IPS-20b (cell line): ENCODE results near the gene FNDC3B.

Source experiments
- H3K27ac ChIP-seq: one replicate; pipeline ENCODE4 v1.5.1; 2013; ENCODE audit warnings: low read length
- H3K27me3 ChIP-seq: 2 replicates; pipeline ENCODE4 v1.6.1; 2013; ENCODE audit warnings: mild to moderate bottlenecking, low read length, inconsistent platforms; ENCODE audit not compliant: insufficient read depth
- H3K36me3 ChIP-seq: 2 replicates; pipeline ENCODE4 v1.6.1; 2013; ENCODE audit warnings: low read depth, mild to moderate bottlenecking, inconsistent platforms, low read length, moderate library complexity; ENCODE audit not compliant: insufficient read depth
- H3K4me1 ChIP-seq: 2 replicates; pipeline ENCODE4 v1.6.1; 2013; ENCODE audit warnings: mild to moderate bottlenecking, control low read depth, inconsistent platforms, low read length, moderate library complexity; ENCODE audit not compliant: insufficient read depth
- H3K4me3 ChIP-seq: 2 replicates; pipeline ENCODE4 v1.5.1; 2013; ENCODE audit warnings: mild to moderate bottlenecking, low read length, inconsistent platforms
- H3K9ac ChIP-seq: 2 replicates; pipeline ENCODE4 v1.6.1; 2013; ENCODE audit warnings: low read depth, mild to moderate bottlenecking, inconsistent platforms, low read length, moderate library complexity
- H3K9me3 ChIP-seq: 2 replicates; pipeline ENCODE4 v1.6.1; 2013; ENCODE audit warnings: mild to moderate bottlenecking, low read depth, low read length, inconsistent platforms; ENCODE audit not compliant: insufficient read depth

FNDC3B gene

GRCh38 chr3:172184106-172184822 is 144.9 kb downstream of the FNDC3B start:
- Histone ChIP-seq H3K9me3 (no peaks in the 10 kb centered on the region), H3K4me3 (no peak overlapping the region), H3K9ac (no peak overlapping the region), H3K27me3 (no peaks in the 10 kb centered on the region), H3K27ac (no peak overlapping the region), H3K36me3 (no peaks in the 10 kb centered on the region), H3K4me1 (peaks cover 13% of the 10 kb centered on the region; the same call in 1 of the 2 replicates)

GRCh38 chr3:172185907-172186306 is 146.5 kb downstream of the FNDC3B start:
- no peak overlapping the region for H3K27ac ChIP-seq

DNA sequence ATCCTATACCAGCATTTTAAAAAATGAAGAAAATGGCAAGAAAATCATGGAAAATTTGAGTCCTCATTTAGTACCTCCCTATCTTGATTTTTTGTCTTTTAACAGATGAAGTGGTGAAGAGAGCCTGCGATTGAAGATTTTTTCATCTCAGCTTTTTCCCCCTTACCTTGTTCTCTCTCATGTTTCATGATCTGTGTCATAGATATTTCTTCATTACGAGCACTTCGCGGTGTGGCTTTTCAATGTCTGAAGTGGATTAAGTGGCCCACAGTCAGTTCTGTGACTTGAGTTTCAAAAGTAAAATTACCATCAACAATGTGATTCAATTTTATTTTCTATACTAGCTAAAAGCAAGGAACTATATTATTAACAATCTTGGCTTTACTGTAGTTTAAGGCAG is 147.2 kb downstream of the FNDC3B start:
- H3K9me3 ChIP-seq = no peaks in the 10 kb centered on the region
- H3K36me3 ChIP-seq = no peaks in the 10 kb centered on the region; the same call in 1 of the 2 replicates
- peaks cover 9% of the 10 kb centered on the region; the same call in 1 of the 2 replicates for H3K4me1 ChIP-seq
- no peak overlapping the region for H3K4me3 ChIP-seq
- H3K27ac ChIP-seq = no peak overlapping the region
- H3K9ac ChIP-seq = no peak overlapping the region
- H3K27me3 ChIP-seq = no peaks in the 10 kb centered on the region

More at GRCh38 chr3:172185907-172186306, 146.5 kb downstream of the FNDC3B start:
- H3K36me3 ChIP-seq = no peaks in the 10 kb centered on the region
- H3K4me1 ChIP-seq = peaks cover 9% of the 10 kb centered on the region; the same call in 1 of the 2 replicates
- no peaks in the 10 kb centered on the region for H3K9me3 ChIP-seq
- H3K4me3 ChIP-seq = no peak overlapping the region
- H3K9ac ChIP-seq = no peak overlapping the region
- H3K27me3 ChIP-seq = no peaks in the 10 kb centered on the region

GRCh38 chr3:172187511-172187910 is 148.1 kb downstream of the FNDC3B start:
- H3K4me1 ChIP-seq = 0 out of 2 replicates have a peak, but pooled peaks cover 2% of the 10 kb centered on the region
- no peak overlapping the region for H3K9ac ChIP-seq
- H3K27me3 ChIP-seq = no peaks in the 10 kb centered on the region
- H3K36me3 ChIP-seq = no peaks in the 10 kb centered on the region; the same call in 1 of the 2 replicates
- H3K27ac ChIP-seq = no peak overlapping the region
- no peak overlapping the region for H3K4me3 ChIP-seq
- no peaks in the 10 kb centered on the region for H3K9me3 ChIP-seq

GRCh38 chr3:172188511-172188910 is 149.1 kb downstream of the FNDC3B start:
- no peaks in the 10 kb centered on the region for H3K27me3 ChIP-seq
- H3K4me3 ChIP-seq = no peak overlapping the region
- no peak overlapping the region for H3K27ac ChIP-seq
- H3K4me1 ChIP-seq = no peaks in the 10 kb centered on the region
- H3K36me3 ChIP-seq = no peaks in the 10 kb centered on the region; the same call in 1 of the 2 replicates
- H3K9me3 ChIP-seq = no peaks in the 10 kb centered on the region
- no peak overlapping the region for H3K9ac ChIP-seq

- no peak overlapping the region for H3K9ac ChIP-seq
- no peaks in the 10 kb centered on the region; the same call in 1 of the 2 replicates for H3K36me3 ChIP-seq
- H3K9me3 ChIP-seq = no peaks in the 10 kb centered on the region
- no peak overlapping the region for H3K27ac ChIP-seq
- H3K4me3 ChIP-seq = no peak overlapping the region
- H3K27me3 ChIP-seq = no peaks in the 10 kb centered on the region
- H3K4me1 ChIP-seq = peaks cover under 1% of the 10 kb centered on the region; the same call in 1 of the 2 replicates
Measured at GRCh38 chr3:172189213-172189612, 149.8 kb downstream of the FNDC3B start.

GRCh38 chr3:172189987-172190603 is 150.7 kb downstream of the FNDC3B start:
- H3K9me3 ChIP-seq = no peaks in the 10 kb centered on the region
- H3K4me3 ChIP-seq = no peak overlapping the region
- H3K27ac ChIP-seq = no peak overlapping the region
- H3K9ac ChIP-seq = no peak overlapping the region
- peaks cover 8% of the 10 kb centered on the region for H3K4me1 ChIP-seq
- H3K27me3 ChIP-seq = no peaks in the 10 kb centered on the region
- no peaks in the 10 kb centered on the region; the same call in 1 of the 2 replicates for H3K36me3 ChIP-seq

GRCh38 chr3:172190980-172191379 is 151.6 kb downstream of the FNDC3B start:
- Histone ChIP-seq H3K27ac (no peak overlapping the region), H3K4me3 (no peak overlapping the region), H3K9me3 (no peaks in the 10 kb centered on the region), H3K36me3 (no peaks in the 10 kb centered on the region; the same call in 1 of the 2 replicates), H3K4me1 (peaks cover 14% of the 10 kb centered on the region), H3K27me3 (no peaks in the 10 kb centered on the region), H3K9ac (no peak overlapping the region)

GRCh38 chr3:172191629-172192028 is 152.3 kb downstream of the FNDC3B start:
- no peak overlapping the region for H3K9ac ChIP-seq
- H3K4me3 ChIP-seq = no peak overlapping the region
- no peak overlapping the region for H3K27ac ChIP-seq
- H3K9me3 ChIP-seq = no peaks in the 10 kb centered on the region
- H3K36me3 ChIP-seq = no peaks in the 10 kb centered on the region; the same call in 1 of the 2 replicates
- peaks cover 14% of the 10 kb centered on the region for H3K4me1 ChIP-seq
- H3K27me3 ChIP-seq = no peaks in the 10 kb centered on the region

GRCh38 chr3:172192830-172193415 is 153.5 kb downstream of the FNDC3B start:
- Histone ChIP-seq H3K27ac (no peak overlapping the region), H3K4me3 (no peak overlapping the region), H3K9ac (no peak overlapping the region), H3K36me3 (no peaks in the 10 kb centered on the region; the same call in 1 of the 2 replicates), H3K4me1 (peaks cover 14% of the 10 kb centered on the region), H3K27me3 (no peaks in the 10 kb centered on the region), H3K9me3 (no peaks in the 10 kb centered on the region)

DNA sequence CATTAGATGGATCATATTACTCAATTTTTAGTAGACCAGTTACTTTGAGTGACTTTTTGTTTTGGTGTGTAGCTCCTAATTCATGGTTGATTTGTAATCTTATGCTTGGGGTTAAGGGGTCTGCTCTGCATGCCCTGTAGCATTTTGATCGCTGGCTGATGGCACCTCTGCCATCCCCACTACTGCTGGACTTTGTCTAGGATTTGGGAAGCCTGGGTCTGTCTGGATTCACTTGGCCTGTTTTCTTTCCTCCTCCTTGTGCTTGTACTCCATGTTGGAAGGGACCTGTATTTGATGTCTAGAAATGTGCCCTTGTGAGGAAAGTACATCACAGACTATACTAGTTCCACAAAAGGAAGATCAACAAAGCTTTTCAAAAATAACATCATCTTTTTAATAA is 154.1 kb downstream of the FNDC3B start:
- no peaks in the 10 kb centered on the region; the same call in 1 of the 2 replicates for H3K36me3 ChIP-seq
- no peak overlapping the region for H3K9ac ChIP-seq
- no peaks in the 10 kb centered on the region for H3K9me3 ChIP-seq
- no peak overlapping the region for H3K27ac ChIP-seq
- H3K4me1 ChIP-seq = peaks cover 14% of the 10 kb centered on the region
- no peak overlapping the region for H3K4me3 ChIP-seq
- no peaks in the 10 kb centered on the region for H3K27me3 ChIP-seq
